ENCODE results near the gene LRRC8C. TPM values are rescaled to one million over a fixed set of nuclear protein-coding genes. Genes with fewer than 3 reads are reported as not detected.
A peak's percentile ranks its signal among the peaks of the same experiment; 100 is the strongest.

Gene LRRC8C
- total RNA-seq, 6 experiments from 2014 or later, result 0.53 to 2.0 (median 1.2) TPM

DNA sequence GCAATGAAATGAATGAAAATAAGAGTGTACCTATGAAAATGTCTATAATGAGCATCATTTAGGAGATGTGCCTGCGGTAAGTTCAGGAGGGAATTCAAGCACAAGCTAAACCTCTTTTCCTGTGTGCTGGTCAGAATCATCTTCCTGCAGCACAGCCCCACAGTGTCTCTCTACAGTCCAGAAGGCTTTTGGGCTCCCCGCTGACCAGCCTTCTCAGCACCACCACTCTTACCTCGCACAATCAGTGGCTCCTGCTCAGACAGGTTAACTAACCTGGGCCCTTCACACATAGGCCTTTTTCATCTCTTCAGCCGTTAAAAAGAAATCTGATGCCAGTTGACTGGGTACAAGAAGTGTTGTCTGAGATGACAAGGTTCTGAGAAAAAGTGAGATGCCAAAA lies 57.7 kb downstream of the LRRC8C start:
- no peaks in the 10 kb centered on the region for H3K4me1 ChIP-seq
- H3K27ac ChIP-seq, result no peak overlapping the region
- DNase-seq, result no peak
- TF ChIP-seq, protein P1, sequence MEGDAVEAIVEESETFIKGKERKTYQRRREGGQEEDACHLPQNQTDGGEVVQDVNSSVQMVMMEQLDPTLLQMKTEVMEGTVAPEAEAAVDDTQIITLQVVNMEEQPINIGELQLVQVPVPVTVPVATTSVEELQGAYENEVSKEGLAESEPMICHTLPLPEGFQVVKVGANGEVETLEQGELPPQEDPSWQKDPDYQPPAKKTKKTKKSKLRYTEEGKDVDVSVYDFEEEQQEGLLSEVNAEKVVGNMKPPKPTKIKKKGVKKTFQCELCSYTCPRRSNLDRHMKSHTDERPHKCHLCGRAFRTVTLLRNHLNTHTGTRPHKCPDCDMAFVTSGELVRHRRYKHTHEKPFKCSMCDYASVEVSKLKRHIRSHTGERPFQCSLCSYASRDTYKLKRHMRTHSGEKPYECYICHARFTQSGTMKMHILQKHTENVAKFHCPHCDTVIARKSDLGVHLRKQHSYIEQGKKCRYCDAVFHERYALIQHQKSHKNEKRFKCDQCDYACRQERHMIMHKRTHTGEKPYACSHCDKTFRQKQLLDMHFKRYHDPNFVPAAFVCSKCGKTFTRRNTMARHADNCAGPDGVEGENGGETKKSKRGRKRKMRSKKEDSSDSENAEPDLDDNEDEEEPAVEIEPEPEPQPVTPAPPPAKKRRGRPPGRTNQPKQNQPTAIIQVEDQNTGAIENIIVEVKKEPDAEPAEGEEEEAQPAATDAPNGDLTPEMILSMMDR (IDR thresholded peaks at IDR 0.05), result no peak
- no peak for TF ChIP-seq POLR2A (IDR thresholded peaks at IDR 0.05)
- no peak for ATAC-seq
- H3K4me3 ChIP-seq, result no peak overlapping the region
- intact Hi-C loops (cut with DNase I), result no loop called here
- H3K27me3 ChIP-seq, result no peaks in the 10 kb centered on the region
- no peaks in the 10 kb centered on the region for H3K36me3 ChIP-seq
- WGBS (ENCODE audit: insufficient coverage, low coverage, low lambda C conversion rate, missing lambda C conversion rate), result 72% methylated on average over 4 of the region's 4 CpGs
- H3K9me3 ChIP-seq, result no peaks in the 10 kb centered on the region

DNA sequence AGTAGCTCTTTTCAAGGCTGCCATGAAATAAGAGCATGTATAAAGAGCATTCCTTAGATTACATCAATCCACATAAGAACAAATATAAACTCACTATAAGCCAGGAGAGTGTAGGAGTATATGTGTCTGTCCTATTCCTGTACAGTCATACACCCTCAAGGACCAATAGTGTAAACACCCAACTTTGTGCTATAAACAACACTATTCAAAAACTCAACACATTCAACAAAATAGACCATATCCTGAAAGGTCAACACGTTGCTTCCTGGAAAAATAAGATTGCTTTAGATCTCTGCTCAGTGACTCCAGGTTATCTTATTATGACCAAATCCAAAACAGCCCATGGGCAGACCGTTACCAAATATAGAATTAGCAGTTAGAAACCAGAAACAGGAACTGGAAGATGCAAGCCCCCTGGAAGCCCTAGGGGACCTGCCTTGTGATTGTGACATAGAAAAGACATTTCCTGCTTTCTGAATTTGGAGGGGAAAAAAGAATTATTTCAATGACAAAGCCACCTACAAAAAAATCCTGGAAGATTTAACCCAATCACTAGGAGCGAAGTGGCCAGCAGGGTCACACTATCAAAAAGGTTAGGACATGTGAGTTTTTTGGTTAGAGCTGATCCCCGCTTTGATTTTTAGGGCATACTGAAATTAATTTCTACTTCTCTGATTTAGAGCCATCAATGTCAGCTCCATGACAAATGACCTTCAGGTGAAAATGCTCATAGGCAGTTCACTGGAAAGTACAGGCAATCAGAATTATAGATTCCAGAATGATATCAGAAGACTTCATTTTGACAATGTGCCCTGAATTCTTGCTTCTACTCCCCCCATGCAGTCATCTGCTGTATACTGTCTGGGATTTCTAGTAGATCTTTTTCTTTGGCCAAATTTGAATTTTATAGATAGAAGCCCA lies 59.9 kb downstream of the LRRC8C start:
- intact Hi-C loops (cut with DNase I), result no loop called here
- Histone ChIP-seq H3K36me3 (no peaks in the 10 kb centered on the region), H3K4me1 (no peaks in the 10 kb centered on the region), H3K27me3 (no peaks in the 10 kb centered on the region), H3K27ac (no peak overlapping the region), H3K9me3 (no peaks in the 10 kb centered on the region), H3K4me3 (no peak overlapping the region)
- DNase-seq, result no peak
- 39% methylated on average over 4 of the region's 4 CpGs for WGBS (ENCODE audit: insufficient coverage, low coverage, low lambda C conversion rate, missing lambda C conversion rate)
- ATAC-seq, result peak; percentile 74 to 89 (median 86)
- TF ChIP-seq, protein P1 (IDR thresholded peaks at IDR 0.05), result no peak
- TF ChIP-seq POLR2A (IDR thresholded peaks at IDR 0.05), result no peak

DNA sequence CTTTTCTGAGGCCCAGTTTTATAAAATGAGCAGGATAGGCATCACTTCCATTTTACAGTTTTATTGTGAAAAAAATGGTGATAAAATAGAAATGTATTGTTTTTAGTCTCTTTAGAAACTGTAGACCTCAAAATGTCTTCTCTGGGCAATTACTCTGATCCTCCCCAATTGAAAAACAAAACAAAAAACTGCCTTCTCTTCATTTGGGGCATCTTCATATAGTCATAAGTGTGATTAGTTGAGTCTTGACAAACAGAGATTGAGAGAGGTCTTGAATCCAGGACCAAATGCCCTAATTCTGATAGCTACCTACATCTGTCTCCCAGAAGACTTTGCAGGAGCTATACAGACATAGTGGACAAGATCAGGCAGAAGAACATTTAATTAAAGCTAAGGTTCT lies 62.9 kb downstream of the LRRC8C start:
- H3K27me3 ChIP-seq, result no peaks in the 10 kb centered on the region
- no peak for TF ChIP-seq POLR2A (IDR thresholded peaks at IDR 0.05)
- TF ChIP-seq, protein P1 (IDR thresholded peaks at IDR 0.05), result no peak
- no peak overlapping the region for H3K4me3 ChIP-seq
- no peaks in the 10 kb centered on the region for H3K36me3 ChIP-seq
- H3K27ac ChIP-seq, result no peak overlapping the region
- no peak for DNase-seq
- H3K9me3 ChIP-seq, result no peaks in the 10 kb centered on the region
- intact Hi-C loops (cut with DNase I), result no loop called here
- no peaks in the 10 kb centered on the region for H3K4me1 ChIP-seq
- ATAC-seq, result no peak

DNA sequence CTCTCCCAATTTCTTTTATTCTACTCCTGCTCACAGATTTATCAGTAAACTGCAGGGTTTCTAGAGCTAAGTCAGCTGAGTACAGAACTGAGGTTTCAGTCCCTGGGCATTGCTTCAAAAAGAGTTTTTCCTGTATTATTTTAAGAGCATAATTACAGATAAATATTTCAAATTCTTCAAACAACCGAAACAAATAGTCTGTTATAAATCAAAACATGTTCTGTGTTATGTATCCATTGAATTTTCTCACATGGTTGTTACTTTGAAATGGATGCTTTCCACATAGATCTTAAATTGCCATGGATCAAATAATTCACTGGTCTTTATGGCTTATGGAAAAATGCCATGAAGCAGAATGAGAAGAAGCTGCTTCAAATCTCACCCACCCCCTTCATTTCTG lies 64.5 kb downstream of the LRRC8C start:
- 13% methylated on average over 1 of the region's 1 CpG for WGBS (ENCODE audit: insufficient coverage, low coverage, low lambda C conversion rate, missing lambda C conversion rate)
- Histone ChIP-seq H3K36me3 (no peaks in the 10 kb centered on the region), H3K27me3 (no peaks in the 10 kb centered on the region), H3K4me1 (no peaks in the 10 kb centered on the region), H3K27ac (no peak overlapping the region), H3K4me3 (no peak overlapping the region), H3K9me3 (no peaks in the 10 kb centered on the region)
- intact Hi-C loops (cut with DNase I), result no loop called here
- no peak for DNase-seq
- TF ChIP-seq, protein P1 (IDR thresholded peaks at IDR 0.05), result no peak
- TF ChIP-seq POLR2A (IDR thresholded peaks at IDR 0.05), result no peak
- no peak for ATAC-seq

All from right lobe of liver (tissue), 6 donors.